Measurements from ENCODE around the gene THSD4.

DNA sequence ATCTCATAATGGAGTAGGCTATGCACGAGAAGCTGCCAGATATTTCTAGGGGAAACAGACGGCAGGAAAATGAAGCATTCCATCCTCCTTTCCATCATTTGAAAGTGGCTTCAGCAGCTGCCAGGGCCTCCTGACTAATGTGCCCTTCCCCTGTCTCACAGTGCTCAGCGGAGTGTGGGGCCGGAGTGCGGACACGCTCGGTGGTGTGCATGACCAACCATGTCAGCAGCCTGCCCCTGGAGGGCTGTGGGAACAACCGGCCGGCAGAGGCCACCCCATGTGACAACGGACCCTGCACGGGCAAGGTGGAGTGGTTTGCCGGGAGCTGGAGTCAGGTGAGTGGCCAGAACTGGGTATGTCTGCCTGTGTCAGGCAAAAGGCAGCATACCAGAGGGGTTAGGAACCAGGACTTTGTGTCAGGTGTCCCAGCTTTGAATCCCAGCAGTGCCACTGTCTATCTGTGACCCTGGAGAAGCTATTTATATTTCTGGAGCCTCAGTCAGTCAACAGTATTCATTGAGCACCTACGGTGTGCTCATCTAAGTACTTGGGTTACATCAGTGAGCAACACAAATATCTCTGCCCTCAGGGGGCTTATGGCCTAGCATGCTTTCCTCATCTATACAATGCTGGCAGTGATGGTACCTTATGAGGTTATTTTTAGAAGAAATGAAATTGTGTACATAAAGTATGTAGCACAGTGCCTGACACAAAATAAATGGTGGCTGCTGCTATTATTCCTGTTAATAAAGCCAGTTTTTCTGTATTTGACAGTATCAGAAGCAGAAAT, 642.7 kb downstream of the THSD4 start:
- no peak for TF ChIP-seq POLR2A (IDR thresholded peaks at IDR 0.05)
- TF ChIP-seq, protein P1, sequence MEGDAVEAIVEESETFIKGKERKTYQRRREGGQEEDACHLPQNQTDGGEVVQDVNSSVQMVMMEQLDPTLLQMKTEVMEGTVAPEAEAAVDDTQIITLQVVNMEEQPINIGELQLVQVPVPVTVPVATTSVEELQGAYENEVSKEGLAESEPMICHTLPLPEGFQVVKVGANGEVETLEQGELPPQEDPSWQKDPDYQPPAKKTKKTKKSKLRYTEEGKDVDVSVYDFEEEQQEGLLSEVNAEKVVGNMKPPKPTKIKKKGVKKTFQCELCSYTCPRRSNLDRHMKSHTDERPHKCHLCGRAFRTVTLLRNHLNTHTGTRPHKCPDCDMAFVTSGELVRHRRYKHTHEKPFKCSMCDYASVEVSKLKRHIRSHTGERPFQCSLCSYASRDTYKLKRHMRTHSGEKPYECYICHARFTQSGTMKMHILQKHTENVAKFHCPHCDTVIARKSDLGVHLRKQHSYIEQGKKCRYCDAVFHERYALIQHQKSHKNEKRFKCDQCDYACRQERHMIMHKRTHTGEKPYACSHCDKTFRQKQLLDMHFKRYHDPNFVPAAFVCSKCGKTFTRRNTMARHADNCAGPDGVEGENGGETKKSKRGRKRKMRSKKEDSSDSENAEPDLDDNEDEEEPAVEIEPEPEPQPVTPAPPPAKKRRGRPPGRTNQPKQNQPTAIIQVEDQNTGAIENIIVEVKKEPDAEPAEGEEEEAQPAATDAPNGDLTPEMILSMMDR (IDR thresholded peaks at IDR 0.05), result no peak
- no peak for TF ChIP-seq EP300 (IDR thresholded peaks at IDR 0.05)

All from upper lobe of left lung (tissue), 4 donors.